Caco-2 (cell line): ENCODE results near the gene THADA. TPM values are rescaled to one million over a fixed set of nuclear protein-coding genes. Genes with fewer than 3 reads are reported as not detected.
"Not testable (repeated sequence)": the region's sequence is repeated elsewhere in the genome, so short reads cannot be mapped to it uniquely, and the experiment has no call there.

Experiments used
- BruUV-seq: library from RNA; stranded (reverse); fragments of 400-500 nt; replicated peaks from 2 replicates; lab custom pipeline; 2021; lab: Mats Ljungman, UMichigan
- CTCF ChIA-PET: fragments of 300-600 bp; sonication (Branson Sonifier 250); formaldehyde crosslinking; loops from one replicate; lab custom pipeline; 2022; ENCODE audit warnings: antibody characterized with exemption; lab: Charles Lee
- POLR2A ChIA-PET: fragments of 300-600 bp; sonication (Branson Sonifier 250); formaldehyde crosslinking; loops from one replicate; lab custom pipeline; 2022; ENCODE audit warnings: antibody characterized with exemption; lab: Charles Lee
- DNase-seq, 2 experiments: peaks; one replicate each; pipeline versions ENCODE4 v3.0.0 to v3.0.0-alpha.2; 2020 to 2022
- H3K27me3 ChIP-seq: replicated peaks from 2 replicates; pipeline ENCODE4 v1.6.0; 2011; ENCODE audit warnings: low read length; ENCODE audit not compliant: control insufficient read depth, insufficient read depth
- H3K36me3 ChIP-seq: 2 replicates; pipeline ENCODE4 v1.5.1; 2011; ENCODE audit warnings: low read length; ENCODE audit not compliant: control insufficient read depth, insufficient read depth
- H3K4me1 ChIP-seq: fragments of 250-450 bp; sonication (Bioruptor Pico); 2 replicates; pipeline ENCODE4 v1.5.1; 2020; ENCODE audit warnings: mild to moderate bottlenecking
- H3K4me3 ChIP-seq: 2 replicates; pipeline ENCODE4 v1.5.1; 2011; ENCODE audit warnings: low read depth, mild to moderate bottlenecking, control low read depth, low read length
- H3K9me3 ChIP-seq: fragments of 250-450 bp; sonication (Bioruptor Pico); 2 replicates; pipeline ENCODE4 v1.5.1; 2020; ENCODE audit warnings: mild to moderate bottlenecking, moderate library complexity
- H3K27ac Mint-ChIP-seq: one replicate; pipeline ENCODE4 v1.8.0; 2022; ENCODE audit warnings: mixed read lengths; ENCODE audit not compliant: unreplicated experiment
- H3K27me3 Mint-ChIP-seq: one replicate; pipeline ENCODE4 v1.8.0; 2022; ENCODE audit warnings: mixed read lengths; ENCODE audit not compliant: insufficient read depth, unreplicated experiment
- H3K36me3 Mint-ChIP-seq: one replicate; pipeline ENCODE4 v1.8.0; 2022; ENCODE audit warnings: mild to moderate bottlenecking, mixed read lengths; ENCODE audit not compliant: insufficient read depth, unreplicated experiment
- H3K4me1 Mint-ChIP-seq: one replicate; pipeline ENCODE4 v1.8.0; 2022; ENCODE audit warnings: low read depth, mixed read lengths; ENCODE audit not compliant: unreplicated experiment
- H3K4me3 Mint-ChIP-seq: one replicate; pipeline ENCODE4 v1.8.0; 2022; ENCODE audit warnings: mild to moderate bottlenecking, moderate library complexity, mixed read lengths; ENCODE audit not compliant: unreplicated experiment
- H3K9me3 Mint-ChIP-seq: one replicate; pipeline ENCODE4 v1.8.0; 2022; ENCODE audit warnings: mixed read lengths; ENCODE audit not compliant: unreplicated experiment
- CTCF ChIP-seq, 2 experiments: fragments of 200-600 bp in 1 of 2; IDR thresholded peaks; 1 replicate in 1 of 2; 2 replicates in 1 of 2; pipeline versions ENCODE4 v1.5.1 to v1.8.0; 2011 to 2022; ENCODE audit warnings: antibody characterized with exemption in 1 of 2, control low read depth in 1 of 2, inconsistent platforms in 1 of 2, low read depth in 1 of 2, low read length in 1 of 2, mild to moderate bottlenecking in 1 of 2, moderate library complexity in 1 of 2; ENCODE audit not compliant: insufficient read depth in 1 of 2, severe bottlenecking in 1 of 2, unreplicated experiment in 1 of 2
- intact Hi-C: fragments of 100-400 bp; cut with micrococcal nuclease; formaldehyde crosslinking; loops from one replicate; pipeline ENCODE4 v1.10.0; 2022; ENCODE audit not compliant: unreplicated experiment
- total RNA-seq: library from RNA; stranded (reverse); gene quantifications from 2 replicates; pipeline ENCODE4 v1.2.3, GENCODE V29; 2022

The THADA gene
- total RNA-seq, 1 experiment from 2014 or later: 33.8 TPM

GRCh38 chr2:43553341-43553855 is 42.4 kb downstream of the THADA start:
- H3K27me3 ChIP-seq: no peaks in the 10 kb centered on the region
- ChIA-PET CTCF (interaction anchor here (2.8 kb wide), 1 partner anchor 24 kb away, joined by 10 read pairs; no protein-coding TSS in a partner anchor), POLR2A (no interaction called here)
- peaks cover 29% of the 10 kb centered on the region for H3K36me3 Mint-ChIP-seq
- H3K4me3 ChIP-seq: no peak overlapping the region
- intact Hi-C loops: no loop called here
- no peak overlapping the region for H3K4me3 Mint-ChIP-seq
- BruUV-seq: no TSS peak
- H3K9me3 ChIP-seq: no peaks in the 10 kb centered on the region; the same call in 1 of the 2 replicates
- H3K36me3 ChIP-seq: 0 out of 2 replicates have a peak, but pooled peaks cover 2% of the 10 kb centered on the region
- H3K4me1 Mint-ChIP-seq: peaks cover 5% of the 10 kb centered on the region
- TF ChIP-seq CTCF (IDR thresholded peaks at IDR 0.05; ENCODE audit: insufficient read depth in 1 of 2, low read depth in 1 of 2, low read length in 1 of 2, severe bottlenecking in 1 of 2, unreplicated experiment in 1 of 2): no peak
- H3K9me3 Mint-ChIP-seq: no peaks in the 10 kb centered on the region
- H3K27me3 Mint-ChIP-seq: no peaks in the 10 kb centered on the region
- DNase-seq: no peak
- no peak overlapping the region for H3K27ac Mint-ChIP-seq
- H3K4me1 ChIP-seq: peaks cover 17% of the 10 kb centered on the region

- no peak for TF ChIP-seq CTCF (IDR thresholded peaks at IDR 0.05; ENCODE audit: insufficient read depth in 1 of 2, low read depth in 1 of 2, low read length in 1 of 2, severe bottlenecking in 1 of 2, unreplicated experiment in 1 of 2)
- Histone ChIP-seq H3K9me3 (no peaks in the 10 kb centered on the region; the same call in 1 of the 2 replicates), H3K4me3 (no peak overlapping the region), H3K36me3 (0 out of 2 replicates have a peak, but pooled peaks cover 2% of the 10 kb centered on the region), H3K4me1 (peaks cover 7% of the 10 kb centered on the region; the same call in 1 of the 2 replicates), H3K27me3 (no peaks in the 10 kb centered on the region)
- no peaks in the 10 kb centered on the region for H3K27me3 Mint-ChIP-seq
- POLR2A ChIA-PET: interaction anchor here (1.8 kb wide), 1 partner anchor 44 kb away, joined by 5 read pairs; the partner anchor contains the start of gene THADA
- H3K4me3 Mint-ChIP-seq: no peak overlapping the region
- CTCF ChIA-PET: interaction anchor here (0.6 to 2.8 kb wide), 2 partner anchors 25 to 67 kb away, joined by 3 to 10 read pairs; no protein-coding TSS in a partner anchor
- intact Hi-C loops: no loop called here
- H3K4me1 Mint-ChIP-seq: no peaks in the 10 kb centered on the region
- no peak for DNase-seq
- no TSS peak for BruUV-seq
- peaks cover 9% of the 10 kb centered on the region for H3K9me3 Mint-ChIP-seq
- no peak overlapping the region for H3K27ac Mint-ChIP-seq
- H3K36me3 Mint-ChIP-seq: peaks cover 38% of the 10 kb centered on the region
Observed at GRCh38 chr2:43551990-43552389, 43.8 kb downstream of the THADA start.

GRCh38 chr2:43548381-43548780 is 47.5 kb downstream of the THADA start:
- intact Hi-C loops, H3K9me3 ChIP-seq, H3K4me1 ChIP-seq, H3K4me1 Mint-ChIP-seq, H3K9me3 Mint-ChIP-seq, POLR2A ChIA-PET, BruUV-seq, H3K4me3 Mint-ChIP-seq, H3K27me3 ChIP-seq, H3K27ac Mint-ChIP-seq, H3K36me3 ChIP-seq, DNase-seq, CTCF ChIA-PET, H3K4me3 ChIP-seq, H3K27me3 Mint-ChIP-seq: not testable (repeated sequence)
- peaks cover 31% of the 10 kb centered on the region for H3K36me3 Mint-ChIP-seq
